GM18511 (cell line): ENCODE data around the gene SND1.

Source experiments
- ATAC-seq: cut with Tn5 transposase; IDR thresholded peaks from one replicate; pipeline ENCODE4 v1.9.1; 2021; ENCODE audit warnings: mild to moderate bottlenecking, moderate library complexity; ENCODE audit not compliant: unreplicated experiment

The SND1 gene

GRCh38 chr7:127764681-127765080 is 112.7 kb downstream of the SND1 start:
- ATAC-seq, result no peak

- ATAC-seq, result no peak
Measured at GRCh38 chr7:127765150-127765549, 113.2 kb downstream of the SND1 start.

GRCh38 chr7:127766831-127767459 is 115.0 kb downstream of the SND1 start:
- ATAC-seq, result no peak

GRCh38 chr7:127768241-127768640 is 116.2 kb downstream of the SND1 start:
- ATAC-seq, result no peak

- no peak for ATAC-seq
Measured at GRCh38 chr7:127769137-127769536, 117.1 kb downstream of the SND1 start.

GRCh38 chr7:127769696-127770400 is 117.9 kb downstream of the SND1 start:
- ATAC-seq, result no peak

- ATAC-seq, result no peak
Measured at GRCh38 chr7:127770885-127771284, 118.9 kb downstream of the SND1 start.

GRCh38 chr7:127771707-127772106 is 119.7 kb downstream of the SND1 start:
- ATAC-seq, result no peak

- no peak for ATAC-seq
Measured at GRCh38 chr7:127776776-127777386, 124.9 kb downstream of the SND1 start.

- ATAC-seq, result no peak
Measured at GRCh38 chr7:127780489-127780888, 128.5 kb downstream of the SND1 start.

GRCh38 chr7:127781081-127781480 is 129.1 kb downstream of the SND1 start:
- no peak for ATAC-seq

- no peak for ATAC-seq
Measured at GRCh38 chr7:127782075-127782474, 130.1 kb downstream of the SND1 start.

GRCh38 chr7:127782654-127783559 is 130.9 kb downstream of the SND1 start:
- peak; percentile 93 for ATAC-seq

- ATAC-seq, result no peak
Measured at GRCh38 chr7:127786184-127786583, 134.2 kb downstream of the SND1 start.

GRCh38 chr7:127789031-127789430 is 137.0 kb downstream of the SND1 start:
- ATAC-seq, result no peak

- no peak for ATAC-seq
Measured at GRCh38 chr7:127791446-127792189, 139.6 kb downstream of the SND1 start.

GRCh38 chr7:127792528-127793342 is 140.7 kb downstream of the SND1 start:
- no peak for ATAC-seq

GRCh38 chr7:127793582-127793981 is 141.6 kb downstream of the SND1 start:
- ATAC-seq, result peak; percentile 84

GRCh38 chr7:127794136-127794535 is 142.1 kb downstream of the SND1 start:
- ATAC-seq, result no peak

- no peak for ATAC-seq
Measured at GRCh38 chr7:127794551-127794950, 142.6 kb downstream of the SND1 start.
